Glutamatergic neuron (in vitro differentiated cells): ENCODE results near the gene TNFRSF1A. TPM values are rescaled to one million over a fixed set of nuclear protein-coding genes. Genes with fewer than 3 reads are reported as not detected.

Source experiments
- DNase-seq: peaks from one replicate; pipeline ENCODE4 v3.0.0; 2022
- H3K27ac Mint-ChIP-seq: one replicate; pipeline ENCODE4 v1.8.0; 2020; ENCODE audit warnings: mild to moderate bottlenecking, mixed read lengths, inconsistent platforms; ENCODE audit not compliant: unreplicated experiment
- H3K27me3 Mint-ChIP-seq: one replicate; pipeline ENCODE4 v1.8.0; 2020; ENCODE audit warnings: mild to moderate bottlenecking, moderate library complexity, mixed read lengths, inconsistent platforms; ENCODE audit not compliant: unreplicated experiment
- H3K36me3 Mint-ChIP-seq: one replicate; pipeline ENCODE4 v1.8.0; 2020; ENCODE audit warnings: mild to moderate bottlenecking, mixed read lengths, inconsistent platforms; ENCODE audit not compliant: unreplicated experiment
- H3K4me1 Mint-ChIP-seq: one replicate; pipeline ENCODE4 v1.8.0; 2020; ENCODE audit warnings: mild to moderate bottlenecking, low read depth, mixed read lengths, inconsistent platforms; ENCODE audit not compliant: unreplicated experiment
- H3K4me3 Mint-ChIP-seq: one replicate; pipeline ENCODE4 v1.8.0; 2020; ENCODE audit warnings: mild to moderate bottlenecking, mixed read lengths, inconsistent platforms; ENCODE audit not compliant: unreplicated experiment
- H3K9me3 Mint-ChIP-seq: one replicate; pipeline ENCODE4 v1.8.0; 2020; ENCODE audit warnings: mild to moderate bottlenecking, moderate library complexity, mixed read lengths, inconsistent platforms; ENCODE audit not compliant: unreplicated experiment
- total RNA-seq: library from RNA; stranded (reverse); fragmentation: NEBNext Ultra II Directional; extraction: Animal tissue kit (Norgen Biotek cat#: 25700); gene quantifications from one replicate; pipeline ENCODE4 v1.2.1, GENCODE V29; 2021; ENCODE audit not compliant: unreplicated experiment
- TF ChIP-seq, protein P1 (sequence below): fragments of 200-600 bp; sonication (generic); IDR thresholded peaks from one replicate; pipeline ENCODE4 v1.5.0; 2021; ENCODE audit not compliant: partially characterized antibody, unreplicated experiment

The TNFRSF1A gene
- total RNA-seq, 1 donor from 2014 or later: 7.4 TPM

DNA sequence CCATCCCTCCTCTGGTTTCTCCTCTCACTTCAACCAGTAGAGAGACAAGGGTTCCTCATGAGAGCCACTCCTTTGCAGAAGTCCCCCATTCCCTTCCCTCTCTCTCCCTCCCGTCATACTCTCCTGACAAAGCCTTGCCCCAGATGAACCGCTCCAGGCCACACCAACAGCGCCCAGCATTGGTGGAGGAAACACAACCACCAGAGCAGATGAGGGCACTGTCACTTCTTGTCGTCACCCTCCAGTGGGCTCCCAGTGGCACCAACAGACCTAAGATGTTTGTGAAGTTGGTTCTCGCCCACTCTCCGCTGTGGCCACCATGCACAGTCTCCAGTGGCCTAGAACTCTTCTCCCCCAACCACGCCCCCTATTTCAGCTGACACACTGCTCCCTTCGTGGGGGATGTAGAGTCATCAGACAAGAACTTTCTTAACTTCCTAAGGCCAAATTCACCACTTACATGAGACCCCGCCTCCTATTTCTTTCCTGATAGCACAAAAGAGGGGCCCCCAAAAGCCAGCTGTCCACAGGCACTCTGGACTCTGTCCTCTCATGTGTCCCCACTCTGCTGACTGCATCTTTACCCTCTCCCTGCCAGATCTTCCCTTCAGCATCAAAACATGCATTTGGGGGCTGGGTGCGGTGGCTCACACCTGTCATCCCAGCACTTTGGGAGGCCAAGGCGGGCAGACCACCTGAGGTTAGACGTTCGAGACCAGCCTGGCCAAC lies 60.6 kb downstream of the TNFRSF1A start:
- peaks cover 3% of the 10 kb centered on the region for H3K9me3 Mint-ChIP-seq
- H3K4me3 Mint-ChIP-seq: no peak overlapping the region
- H3K27ac Mint-ChIP-seq: no peak overlapping the region
- TF ChIP-seq, protein P1, sequence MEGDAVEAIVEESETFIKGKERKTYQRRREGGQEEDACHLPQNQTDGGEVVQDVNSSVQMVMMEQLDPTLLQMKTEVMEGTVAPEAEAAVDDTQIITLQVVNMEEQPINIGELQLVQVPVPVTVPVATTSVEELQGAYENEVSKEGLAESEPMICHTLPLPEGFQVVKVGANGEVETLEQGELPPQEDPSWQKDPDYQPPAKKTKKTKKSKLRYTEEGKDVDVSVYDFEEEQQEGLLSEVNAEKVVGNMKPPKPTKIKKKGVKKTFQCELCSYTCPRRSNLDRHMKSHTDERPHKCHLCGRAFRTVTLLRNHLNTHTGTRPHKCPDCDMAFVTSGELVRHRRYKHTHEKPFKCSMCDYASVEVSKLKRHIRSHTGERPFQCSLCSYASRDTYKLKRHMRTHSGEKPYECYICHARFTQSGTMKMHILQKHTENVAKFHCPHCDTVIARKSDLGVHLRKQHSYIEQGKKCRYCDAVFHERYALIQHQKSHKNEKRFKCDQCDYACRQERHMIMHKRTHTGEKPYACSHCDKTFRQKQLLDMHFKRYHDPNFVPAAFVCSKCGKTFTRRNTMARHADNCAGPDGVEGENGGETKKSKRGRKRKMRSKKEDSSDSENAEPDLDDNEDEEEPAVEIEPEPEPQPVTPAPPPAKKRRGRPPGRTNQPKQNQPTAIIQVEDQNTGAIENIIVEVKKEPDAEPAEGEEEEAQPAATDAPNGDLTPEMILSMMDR: no peak
- peaks cover 15% of the 10 kb centered on the region for H3K27me3 Mint-ChIP-seq
- no peaks in the 10 kb centered on the region for H3K4me1 Mint-ChIP-seq
- no peak for DNase-seq
- no peaks in the 10 kb centered on the region for H3K36me3 Mint-ChIP-seq

DNA sequence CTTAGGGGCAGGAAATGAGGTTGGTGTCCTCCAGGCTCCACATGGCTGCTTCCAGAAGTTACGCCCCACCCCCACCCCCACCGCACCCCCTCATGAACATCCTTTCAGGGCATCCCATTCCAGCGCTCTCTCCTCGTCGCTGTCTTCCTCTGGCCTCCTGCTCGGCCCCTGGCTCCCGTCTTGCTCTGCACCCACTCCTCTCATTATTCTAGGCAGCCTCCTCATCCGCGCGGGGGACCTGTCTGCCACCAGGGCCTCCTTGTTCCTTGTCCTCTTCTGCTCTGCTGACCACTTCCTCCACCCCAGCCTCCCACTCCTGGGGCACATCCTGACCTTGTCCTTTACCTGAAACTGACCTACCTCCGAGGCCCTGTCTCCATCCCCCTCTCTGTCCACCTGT lies 61.2 kb downstream of the TNFRSF1A start:
- DNase-seq: no peak
- Mint-ChIP-seq H3K27ac (no peak overlapping the region), H3K4me3 (no peak overlapping the region), H3K4me1 (no peaks in the 10 kb centered on the region), H3K27me3 (peaks cover 13% of the 10 kb centered on the region), H3K36me3 (no peaks in the 10 kb centered on the region), H3K9me3 (peaks cover 3% of the 10 kb centered on the region)
- TF ChIP-seq, protein P1: no peak

DNA sequence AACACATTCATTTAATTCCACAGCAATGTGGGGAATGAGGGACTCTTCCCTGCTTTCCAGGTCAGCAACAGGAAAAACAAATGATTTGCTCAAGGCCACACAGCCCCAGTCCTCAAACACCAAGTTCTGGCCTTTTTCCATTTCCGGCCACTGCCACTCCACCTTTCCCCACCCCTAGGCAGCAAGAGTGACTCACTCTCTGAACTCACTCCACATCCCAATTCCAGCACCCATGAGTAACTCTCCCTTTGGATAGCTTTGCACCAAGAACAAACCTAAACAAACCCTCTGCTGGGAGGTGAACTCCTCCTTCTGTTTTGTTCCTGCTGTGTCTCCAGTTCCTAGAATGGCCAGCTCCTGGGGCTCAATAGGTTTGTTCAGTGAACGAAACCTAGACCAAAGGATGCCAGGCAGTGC lies 61.8 kb downstream of the TNFRSF1A start:
- no peaks in the 10 kb centered on the region for H3K4me1 Mint-ChIP-seq
- no peak overlapping the region for H3K27ac Mint-ChIP-seq
- TF ChIP-seq, protein P1: no peak
- no peak for DNase-seq
- H3K4me3 Mint-ChIP-seq: no peak overlapping the region
- H3K9me3 Mint-ChIP-seq: peaks cover 3% of the 10 kb centered on the region
- H3K27me3 Mint-ChIP-seq: peaks cover 13% of the 10 kb centered on the region
- no peaks in the 10 kb centered on the region for H3K36me3 Mint-ChIP-seq

DNA sequence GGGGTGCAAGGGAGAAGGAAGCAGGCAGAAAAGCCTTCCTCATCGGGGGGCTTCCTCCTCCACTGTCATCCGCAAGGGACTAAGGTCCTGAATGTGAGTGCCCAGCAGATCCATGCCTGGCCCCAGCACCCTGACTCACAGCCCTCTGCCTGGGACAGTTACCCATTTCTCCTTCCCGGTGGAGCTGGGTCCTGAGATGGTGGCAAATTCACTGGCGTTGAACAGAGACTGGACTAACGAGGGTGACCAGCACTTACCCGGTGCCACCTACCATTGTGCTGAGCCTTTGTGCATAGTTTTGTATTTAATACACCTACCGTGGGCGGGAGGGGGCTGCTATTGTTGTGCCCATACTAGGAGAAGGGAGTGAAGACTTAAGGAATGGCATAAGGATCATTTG lies 62.2 kb downstream of the TNFRSF1A start:
- peaks cover 3% of the 10 kb centered on the region for H3K9me3 Mint-ChIP-seq
- no peaks in the 10 kb centered on the region for H3K36me3 Mint-ChIP-seq
- no peak overlapping the region for H3K4me3 Mint-ChIP-seq
- H3K4me1 Mint-ChIP-seq: no peaks in the 10 kb centered on the region
- TF ChIP-seq, protein P1: no peak
- peaks cover 13% of the 10 kb centered on the region for H3K27me3 Mint-ChIP-seq
- H3K27ac Mint-ChIP-seq: no peak overlapping the region
- no peak for DNase-seq

DNA sequence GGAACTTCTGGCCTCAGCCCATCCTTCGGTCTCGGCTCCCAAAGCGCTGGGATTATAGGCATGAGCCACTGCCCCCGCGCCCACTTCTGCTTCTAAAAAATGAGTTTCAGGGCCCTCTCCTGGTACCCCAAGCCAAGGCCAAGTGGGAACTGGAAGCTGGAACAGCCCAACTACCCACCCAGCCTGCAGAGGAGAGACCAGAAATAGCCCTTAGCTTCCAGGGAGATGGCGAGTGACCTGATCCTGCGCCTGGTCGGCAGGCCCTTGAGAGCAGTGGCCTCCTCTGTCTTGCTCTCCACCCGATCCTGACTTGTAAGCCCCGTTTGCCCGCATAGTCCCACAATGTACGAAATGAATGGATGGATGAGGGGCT lies 62.6 kb downstream of the TNFRSF1A start:
- Mint-ChIP-seq H3K4me1 (no peaks in the 10 kb centered on the region), H3K4me3 (no peak overlapping the region), H3K27ac (no peak overlapping the region), H3K27me3 (peaks cover 12% of the 10 kb centered on the region), H3K9me3 (peaks cover 3% of the 10 kb centered on the region), H3K36me3 (no peaks in the 10 kb centered on the region)
- TF ChIP-seq, protein P1: no peak
- DNase-seq: no peak

Other genes with a start within 250 kb of the TNFRSF1A start
- gene VWF, start 217.4 kb downstream of the TNFRSF1A start, total RNA-seq: 0.37 TPM
- gene CD9, start 141.7 kb downstream of the TNFRSF1A start, total RNA-seq: 17.6 TPM
- not detected for gene PLEKHG6, start 31.4 kb downstream of the TNFRSF1A start, total RNA-seq
- gene SCNN1A, start 33.5 kb upstream of the TNFRSF1A start, total RNA-seq: 0.74 TPM
- not detected for gene LTBR, start 42.1 kb upstream of the TNFRSF1A start, total RNA-seq
- not detected for gene CD27, start 102.9 kb upstream of the TNFRSF1A start, total RNA-seq
- gene TAPBPL, start 110.0 kb upstream of the TNFRSF1A start, total RNA-seq: 0.96 TPM
- gene VAMP1, start 128.6 kb upstream of the TNFRSF1A start, total RNA-seq: 14.0 TPM
- 138 TPM for gene MRPL51, start 151.2 kb upstream of the TNFRSF1A start, total RNA-seq
- 29.3 TPM for gene NCAPD2, start 152.0 kb upstream of the TNFRSF1A start, total RNA-seq
- 2,124 TPM for gene GAPDH, start 192.4 kb upstream of the TNFRSF1A start, total RNA-seq
- gene IFFO1, start 214.0 kb upstream of the TNFRSF1A start, total RNA-seq: 50.3 TPM
- 53.5 TPM for gene NOP2, start 226.2 kb upstream of the TNFRSF1A start, total RNA-seq